DND-41 (cell line): ENCODE results near the gene COPG2.

Experiments
- ATAC-seq: fragments of 200-7000 bp; cut with Tn5 transposase; 3 replicates; pipeline ENCODE4 v1.9.1; 2021; ENCODE audit warnings: low read depth; ENCODE audit not compliant: insufficient read depth
- DNase-seq: peaks from one replicate; pipeline ENCODE4 v3.0.0-alpha.2; 2020
- H2AFZ ChIP-seq: 2 replicates; pipeline ENCODE4 v1.6.0; 2012; ENCODE audit warnings: low read depth, low read length
- H3K27ac ChIP-seq: 2 replicates; pipeline ENCODE4 v1.5.1; 2012; ENCODE audit warnings: low read length, inconsistent platforms
- H3K27me3 ChIP-seq: fragments of 200-600 bp; sonication (generic); 2 replicates; pipeline ENCODE4 v1.6.0; 2012; ENCODE audit warnings: low read length, mild to moderate bottlenecking, inconsistent platforms; ENCODE audit not compliant: insufficient read depth, poor library complexity
- H3K36me3 ChIP-seq: 2 replicates; pipeline ENCODE4 v1.5.1; 2012; ENCODE audit warnings: low read length, inconsistent platforms; ENCODE audit not compliant: insufficient read depth
- H3K4me1 ChIP-seq: 2 replicates; pipeline ENCODE4 v1.5.1; 2012; ENCODE audit warnings: mild to moderate bottlenecking, low read length; ENCODE audit not compliant: insufficient read depth
- H3K4me2 ChIP-seq: 2 replicates; pipeline ENCODE4 v1.6.0; 2012; ENCODE audit warnings: mild to moderate bottlenecking, moderate library complexity, low read length, inconsistent platforms; ENCODE audit not compliant: insufficient read depth
- H3K4me3 ChIP-seq, 2 experiments: fragments of 200-600 bp in 1 of 2; shearing (Covaris generic) in 1 of 2; 2 replicates each; pipeline ENCODE4 v1.5.1; 2012 to 2016; ENCODE audit warnings: inconsistent platforms in 2 of 2, low read length in 2 of 2, mild to moderate bottlenecking in 2 of 2, low read depth in 1 of 2, moderate library complexity in 1 of 2
- H3K79me2 ChIP-seq: 2 replicates; pipeline ENCODE4 v1.6.0; 2012; ENCODE audit warnings: low read length, inconsistent platforms; ENCODE audit not compliant: insufficient read depth
- H3K9ac ChIP-seq: 2 replicates; pipeline ENCODE4 v1.6.0; 2012; ENCODE audit warnings: low read depth, mild to moderate bottlenecking, inconsistent platforms, low read length, moderate library complexity
- H3K9me3 ChIP-seq: 2 replicates; pipeline ENCODE4 v1.5.1; 2012; ENCODE audit warnings: low read length, moderate library complexity, mild to moderate bottlenecking, inconsistent platforms; ENCODE audit not compliant: insufficient read depth, severe bottlenecking
- H4K20me1 ChIP-seq: 2 replicates; pipeline ENCODE4 v1.6.0; 2012; ENCODE audit warnings: low read length; ENCODE audit not compliant: insufficient read depth
- EZH2 ChIP-seq: IDR thresholded peaks from 3 replicates; pipeline ENCODE4 v1.6.1; 2012; ENCODE audit warnings: borderline replicate concordance, low read depth, mild to moderate bottlenecking, moderate library complexity, low read length, inconsistent platforms; ENCODE audit not compliant: severe bottlenecking
- TF ChIP-seq, protein P1 (sequence below): IDR thresholded peaks from 2 replicates; pipeline ENCODE4 v1.5.1; 2012; ENCODE audit warnings: borderline replicate concordance, low read length, moderate library complexity, mild to moderate bottlenecking; ENCODE audit not compliant: poor library complexity, severe bottlenecking; ENCODE audit errors: extremely low read depth

The COPG2 gene

DNA sequence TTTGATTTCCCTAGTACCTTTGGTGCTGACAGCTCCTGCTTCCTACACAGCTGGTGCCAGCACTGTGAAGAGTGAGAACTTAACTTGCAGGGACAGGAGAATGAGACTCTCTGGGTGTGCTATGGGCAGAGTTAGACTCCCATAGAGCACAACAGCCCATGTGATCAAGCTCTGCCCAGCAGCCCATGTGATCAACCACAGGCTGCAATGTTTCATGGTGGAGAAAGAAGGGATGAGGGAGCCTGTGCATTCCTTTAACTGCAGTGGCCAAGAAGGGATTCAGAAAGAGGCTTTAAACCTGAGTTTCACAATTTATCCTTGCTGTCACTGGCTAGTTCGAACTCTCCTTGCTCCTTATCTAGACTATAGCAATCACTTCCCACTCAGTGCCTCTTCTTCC, 186.7 kb downstream of the COPG2 start:
- no peaks in the 10 kb centered on the region for H3K4me1 ChIP-seq
- H3K27ac ChIP-seq = no peak overlapping the region
- H3K9ac ChIP-seq = no peak overlapping the region
- no peak overlapping the region for H3K4me3 ChIP-seq
- no peaks in the 10 kb centered on the region for H3K27me3 ChIP-seq
- no peaks in the 10 kb centered on the region for H3K9me3 ChIP-seq
- DNase-seq (no peak), ATAC-seq (no peak)
- H3K36me3 ChIP-seq = no peaks in the 10 kb centered on the region
- TF ChIP-seq EZH2 = no peak
- TF ChIP-seq, protein P1, sequence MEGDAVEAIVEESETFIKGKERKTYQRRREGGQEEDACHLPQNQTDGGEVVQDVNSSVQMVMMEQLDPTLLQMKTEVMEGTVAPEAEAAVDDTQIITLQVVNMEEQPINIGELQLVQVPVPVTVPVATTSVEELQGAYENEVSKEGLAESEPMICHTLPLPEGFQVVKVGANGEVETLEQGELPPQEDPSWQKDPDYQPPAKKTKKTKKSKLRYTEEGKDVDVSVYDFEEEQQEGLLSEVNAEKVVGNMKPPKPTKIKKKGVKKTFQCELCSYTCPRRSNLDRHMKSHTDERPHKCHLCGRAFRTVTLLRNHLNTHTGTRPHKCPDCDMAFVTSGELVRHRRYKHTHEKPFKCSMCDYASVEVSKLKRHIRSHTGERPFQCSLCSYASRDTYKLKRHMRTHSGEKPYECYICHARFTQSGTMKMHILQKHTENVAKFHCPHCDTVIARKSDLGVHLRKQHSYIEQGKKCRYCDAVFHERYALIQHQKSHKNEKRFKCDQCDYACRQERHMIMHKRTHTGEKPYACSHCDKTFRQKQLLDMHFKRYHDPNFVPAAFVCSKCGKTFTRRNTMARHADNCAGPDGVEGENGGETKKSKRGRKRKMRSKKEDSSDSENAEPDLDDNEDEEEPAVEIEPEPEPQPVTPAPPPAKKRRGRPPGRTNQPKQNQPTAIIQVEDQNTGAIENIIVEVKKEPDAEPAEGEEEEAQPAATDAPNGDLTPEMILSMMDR = no peak
- H3K4me2 ChIP-seq = no peak overlapping the region
- no peaks in the 10 kb centered on the region for H4K20me1 ChIP-seq
- H3K79me2 ChIP-seq = no peaks in the 10 kb centered on the region
- no peak overlapping the region for H2AFZ ChIP-seq

DNA sequence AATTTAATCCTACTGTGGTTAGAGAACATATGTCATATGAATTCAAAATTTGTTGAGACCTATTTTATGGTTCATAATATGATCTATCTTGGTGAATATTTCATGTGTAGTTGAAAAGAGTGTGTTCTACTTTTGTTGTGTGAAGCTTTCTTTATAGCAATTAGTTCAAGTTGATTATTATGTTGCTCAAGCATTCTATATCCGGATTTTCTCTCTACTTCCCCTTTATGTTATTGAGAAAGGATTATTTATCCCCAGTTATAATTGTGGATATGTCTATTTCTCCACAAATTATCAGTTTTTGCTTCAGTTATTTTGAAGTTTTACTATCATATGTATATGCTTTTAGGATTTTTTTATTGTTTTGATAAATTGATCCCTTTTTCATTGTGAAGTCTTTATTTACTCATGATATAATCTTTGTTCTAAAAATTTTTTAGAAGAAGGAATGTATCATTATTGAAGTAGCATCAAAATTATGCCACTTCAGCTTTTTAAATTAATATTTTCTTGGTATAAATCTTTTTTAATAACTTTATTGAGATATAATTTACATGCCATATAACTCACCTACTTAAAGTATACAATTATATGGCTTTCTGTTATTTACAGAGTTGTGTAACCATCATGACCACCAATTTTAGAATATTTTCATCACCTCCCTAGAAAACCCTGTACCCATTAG, 188.7 kb downstream of the COPG2 start:
- ATAC-seq (no peak), DNase-seq (no peak)
- H3K27ac ChIP-seq = no peak overlapping the region
- no peak overlapping the region for H2AFZ ChIP-seq
- no peak overlapping the region for H3K9ac ChIP-seq
- H3K27me3 ChIP-seq = no peaks in the 10 kb centered on the region
- H3K4me1 ChIP-seq = no peaks in the 10 kb centered on the region
- no peaks in the 10 kb centered on the region for H3K36me3 ChIP-seq
- H3K9me3 ChIP-seq = no peaks in the 10 kb centered on the region
- H3K4me2 ChIP-seq = no peak overlapping the region
- no peaks in the 10 kb centered on the region for H4K20me1 ChIP-seq
- H3K79me2 ChIP-seq = no peaks in the 10 kb centered on the region
- TF ChIP-seq EZH2 = no peak
- TF ChIP-seq, protein P1 = no peak
- no peak overlapping the region for H3K4me3 ChIP-seq

DNA sequence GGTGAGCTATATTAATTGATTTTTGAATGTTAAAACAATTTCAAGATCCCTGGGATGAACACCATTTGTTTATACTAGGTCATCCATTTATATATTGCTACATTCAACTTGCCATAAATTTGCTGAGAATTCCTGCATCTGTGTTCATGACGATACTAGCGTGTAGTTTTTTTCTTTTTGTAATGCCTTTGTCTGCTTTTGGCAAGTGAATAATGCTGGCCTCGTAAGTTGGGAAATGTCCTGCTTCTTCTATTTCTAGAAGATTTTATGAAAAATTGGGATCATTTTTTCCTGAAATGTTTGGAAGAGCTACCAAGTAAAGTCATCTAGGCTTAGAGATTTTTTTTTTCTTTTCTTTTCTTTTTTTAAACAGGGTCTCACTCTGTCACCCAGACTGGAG, 189.6 kb downstream of the COPG2 start:
- DNase-seq (no peak), ATAC-seq (no peak)
- H3K4me2 ChIP-seq = no peak overlapping the region
- no peak overlapping the region for H3K4me3 ChIP-seq
- no peaks in the 10 kb centered on the region for H3K4me1 ChIP-seq
- no peak overlapping the region for H2AFZ ChIP-seq
- H3K9ac ChIP-seq = no peak overlapping the region
- H3K36me3 ChIP-seq = no peaks in the 10 kb centered on the region
- no peaks in the 10 kb centered on the region for H3K79me2 ChIP-seq
- no peaks in the 10 kb centered on the region for H4K20me1 ChIP-seq
- no peaks in the 10 kb centered on the region for H3K27me3 ChIP-seq
- no peaks in the 10 kb centered on the region for H3K9me3 ChIP-seq
- TF ChIP-seq, protein P1 = no peak
- TF ChIP-seq EZH2 = no peak
- H3K27ac ChIP-seq = no peak overlapping the region
